Measurements from ENCODE around the gene TSPAN8.
"Not testable (repeated sequence)": the region's sequence is repeated elsewhere in the genome, so short reads cannot be mapped to it uniquely, and the experiment has no call there.

Gene TSPAN8

GRCh38 chr12:71170456-71170855 lies 12.7 kb upstream of the TSPAN8 start:
- H3K36me3 ChIP-seq (ENCODE audit: control insufficient read depth, insufficient read depth, low read length): no peaks in the 10 kb centered on the region
- no peak for TF ChIP-seq CTCF (IDR thresholded peaks at IDR 0.05; ENCODE audit: insufficient read depth, low read length, poor library complexity, severe bottlenecking)
- no peaks in the 10 kb centered on the region for H3K27me3 ChIP-seq (replicated peaks; ENCODE audit: control insufficient read depth, insufficient read depth, low read length)
- DNase-seq (ENCODE audit: extremely low read depth, insufficient read length): no peak
- H3K4me3 ChIP-seq (replicated peaks; ENCODE audit: low read depth, low read length): no peak overlapping the region

- TF ChIP-seq CTCF (IDR thresholded peaks at IDR 0.05; ENCODE audit: insufficient read depth, low read length, poor library complexity, severe bottlenecking): no peak
- Histone ChIP-seq H3K27me3 (replicated peaks; ENCODE audit: control insufficient read depth, insufficient read depth, low read length) (no peaks in the 10 kb centered on the region), H3K4me3 (replicated peaks; ENCODE audit: low read depth, low read length) (no peak overlapping the region), H3K36me3 (ENCODE audit: control insufficient read depth, insufficient read depth, low read length) (no peaks in the 10 kb centered on the region)
- DNase-seq (ENCODE audit: extremely low read depth, insufficient read length): no peak
Measured at GRCh38 chr12:71169286-71169685, 11.5 kb upstream of the TSPAN8 start.

- Histone ChIP-seq H3K4me3 (replicated peaks; ENCODE audit: low read depth, low read length) (no peak overlapping the region), H3K36me3 (ENCODE audit: control insufficient read depth, insufficient read depth, low read length) (no peaks in the 10 kb centered on the region), H3K27me3 (replicated peaks; ENCODE audit: control insufficient read depth, insufficient read depth, low read length) (no peaks in the 10 kb centered on the region)
- no peak for DNase-seq (ENCODE audit: extremely low read depth, insufficient read length)
- TF ChIP-seq CTCF (IDR thresholded peaks at IDR 0.05; ENCODE audit: insufficient read depth, low read length, poor library complexity, severe bottlenecking): no peak
Measured at GRCh38 chr12:71166862-71167496, 9.2 kb upstream of the TSPAN8 start.

GRCh38 chr12:71166280-71166679 lies 8.5 kb upstream of the TSPAN8 start:
- H3K4me3 ChIP-seq (replicated peaks; ENCODE audit: low read depth, low read length): no peak overlapping the region
- no peaks in the 10 kb centered on the region for H3K36me3 ChIP-seq (ENCODE audit: control insufficient read depth, insufficient read depth, low read length)
- H3K27me3 ChIP-seq (replicated peaks; ENCODE audit: control insufficient read depth, insufficient read depth, low read length): no peaks in the 10 kb centered on the region
- TF ChIP-seq CTCF (IDR thresholded peaks at IDR 0.05; ENCODE audit: insufficient read depth, low read length, poor library complexity, severe bottlenecking): no peak
- no peak for DNase-seq (ENCODE audit: extremely low read depth, insufficient read length)

GRCh38 chr12:71165780-71166179 lies 8.0 kb upstream of the TSPAN8 start:
- not testable (repeated sequence) for DNase-seq (ENCODE audit: extremely low read depth, insufficient read length); H3K36me3 ChIP-seq (ENCODE audit: control insufficient read depth, insufficient read depth, low read length); H3K4me3 ChIP-seq (replicated peaks; ENCODE audit: low read depth, low read length); H3K27me3 ChIP-seq (replicated peaks; ENCODE audit: control insufficient read depth, insufficient read depth, low read length)

GRCh38 chr12:71164568-71165197 lies 6.9 kb upstream of the TSPAN8 start:
- H3K4me3 ChIP-seq (replicated peaks; ENCODE audit: low read depth, low read length): no peak overlapping the region
- no peaks in the 10 kb centered on the region for H3K36me3 ChIP-seq (ENCODE audit: control insufficient read depth, insufficient read depth, low read length)
- no peaks in the 10 kb centered on the region for H3K27me3 ChIP-seq (replicated peaks; ENCODE audit: control insufficient read depth, insufficient read depth, low read length)
- TF ChIP-seq CTCF (IDR thresholded peaks at IDR 0.05; ENCODE audit: insufficient read depth, low read length, poor library complexity, severe bottlenecking): no peak
- no peak for DNase-seq (ENCODE audit: extremely low read depth, insufficient read length)

All from GM06990 (cell line).